PC-3 (cell line): ENCODE results near the gene SLC43A1. TPM values are rescaled to one million over a fixed set of nuclear protein-coding genes. Genes with fewer than 3 reads are reported as not detected.
A peak's percentile ranks its signal among the peaks of the same experiment; 100 is the strongest.

Source experiments
- ATAC-seq: fragments of 200-7000 bp; cut with Tn5 transposase; 2 replicates; pipeline ENCODE4 v1.9.1; 2020; ENCODE audit warnings: mild to moderate bottlenecking, moderate library complexity
- BruUV-seq: library from RNA; stranded (reverse); fragments of 400-500 nt; replicated peaks from 2 replicates; lab custom pipeline; 2021; lab: Mats Ljungman, UMichigan
- CTCF ChIA-PET: fragments of 300-600 bp; sonication (Branson Sonifier 250); formaldehyde crosslinking; loops from one replicate; lab custom pipeline; 2022; ENCODE audit warnings: antibody characterized with exemption; lab: Charles Lee
- POLR2A ChIA-PET: fragments of 300-600 bp; sonication (Branson Sonifier 250); formaldehyde crosslinking; loops from one replicate; lab custom pipeline; 2022; ENCODE audit warnings: antibody characterized with exemption; ENCODE audit not compliant: unreplicated experiment; lab: Charles Lee
- DNase-seq: peaks from one replicate; pipeline ENCODE4 v3.0.0-alpha.2; 2015
- H2AFZ ChIP-seq: fragments of 300-600 bp; sonication (generic); 2 replicates; pipeline ENCODE4 v1.6.0; 2016; ENCODE audit warnings: antibody characterized with exemption, low read length
- H3F3A ChIP-seq: fragments of 300-600 bp; sonication (generic); one replicate; pipeline ENCODE4 v1.6.0; 2017; ENCODE audit warnings: antibody characterized with exemption, low read length, control low read depth, mild to moderate bottlenecking; ENCODE audit not compliant: unreplicated experiment
- H3K27ac ChIP-seq: fragments of 300-600 bp; sonication (generic); 2 replicates; pipeline ENCODE4 v1.5.1; 2016; ENCODE audit warnings: mild to moderate bottlenecking, low read length
- H3K27me3 ChIP-seq: fragments of 300-600 bp; sonication (generic); 2 replicates; pipeline ENCODE4 v1.6.1; 2016; ENCODE audit warnings: low read length, mixed read lengths
- H3K36me3 ChIP-seq: fragments of 300-600 bp; sonication (generic); 2 replicates; pipeline ENCODE4 v1.6.1; 2016; ENCODE audit warnings: low read depth, mixed run types, low read length, mixed read lengths
- H3K4me1 ChIP-seq: fragments of 300-600 bp; sonication (generic); 2 replicates; pipeline ENCODE4 v1.5.1; 2016; ENCODE audit warnings: low read length; ENCODE audit not compliant: insufficient read depth
- H3K4me2 ChIP-seq: fragments of 300-600 bp; sonication (generic); 2 replicates; pipeline ENCODE4 v1.6.0; 2016; ENCODE audit warnings: low read length
- H3K4me3 ChIP-seq: fragments of 300-600 bp; sonication (generic); 2 replicates; pipeline ENCODE4 v1.5.1; 2016; ENCODE audit warnings: mild to moderate bottlenecking, low read length, mixed read lengths
- H3K79me2 ChIP-seq: fragments of 300-600 bp; sonication (generic); 2 replicates; pipeline ENCODE4 v1.6.1; 2017; ENCODE audit warnings: low read length, mixed read lengths
- H3K9ac ChIP-seq: fragments of 300-600 bp; sonication (generic); 2 replicates; pipeline ENCODE4 v1.6.0; 2016; ENCODE audit warnings: mild to moderate bottlenecking, low read length
- H3K9me2 ChIP-seq: fragments of 300-600 bp; sonication (generic); replicated peaks from 2 replicates; pipeline ENCODE4 v1.6.1; 2016; ENCODE audit warnings: mixed run types, low read length, mixed read lengths
- H3K9me3 ChIP-seq: fragments of 300-600 bp; sonication (generic); 2 replicates; pipeline ENCODE4 v1.6.1; 2016; ENCODE audit warnings: low read length, mixed read lengths
- H4K20me1 ChIP-seq: fragments of 300-600 bp; sonication (generic); 2 replicates; pipeline ENCODE4 v1.6.1; 2016; ENCODE audit warnings: low read length, mixed read lengths
- CTCF ChIP-seq: fragments of 300-600 bp; sonication (generic); conservative IDR thresholded peaks from 2 replicates; pipeline ENCODE4 v1.5.1; 2017; ENCODE audit warnings: antibody characterized with exemption, low read depth, mild to moderate bottlenecking, low read length
- EZH2 ChIP-seq: fragments of 300-600 bp; sonication (generic); IDR thresholded peaks from one replicate; pipeline ENCODE4 v1.6.1; 2017; ENCODE audit warnings: antibody characterized with exemption, mild to moderate bottlenecking, low read length; ENCODE audit not compliant: unreplicated experiment
- EZH2phosphoT487 ChIP-seq: fragments of 300-600 bp; sonication (generic); IDR thresholded peaks from 2 replicates; pipeline ENCODE4 v1.6.1; 2018; ENCODE audit warnings: mild to moderate bottlenecking, antibody characterized with exemption, low read length, borderline replicate concordance
- intact Hi-C: fragments of 100-400 bp; cut with micrococcal nuclease; formaldehyde crosslinking; loops from 2 replicates; pipeline ENCODE4 v1.9.0; 2023
- total RNA-seq: library from RNA; depleted of rRNA; stranded (reverse); fragments of >200 nt; gene quantifications from 2 replicates; pipeline ENCODE4 v1.2.3, GENCODE V29; 2014

SLC43A1 gene
- total RNA-seq, 1 experiment from 2014 or later: 12.4 TPM

- no peaks in the 10 kb centered on the region for H3K9me3 ChIP-seq
- no peaks in the 10 kb centered on the region for H4K20me1 ChIP-seq
- intact Hi-C loops: no loop called here
- H3K4me2 ChIP-seq: no peak overlapping the region
- H3K9me2 ChIP-seq: no peaks in the 10 kb centered on the region
- H3K79me2 ChIP-seq: no peaks in the 10 kb centered on the region
- H3K27me3 ChIP-seq: no peaks in the 10 kb centered on the region
- POLR2A ChIA-PET: no interaction called here
- CTCF ChIA-PET: no interaction called here
- no peaks in the 10 kb centered on the region for H3K36me3 ChIP-seq
- H2AFZ ChIP-seq: no peak overlapping the region
- H3K4me1 ChIP-seq: no peaks in the 10 kb centered on the region
- H3K9ac ChIP-seq: no peak overlapping the region
- BruUV-seq: no TSS peak
- ATAC-seq (no peak), DNase-seq (no peak)
- TF ChIP-seq CTCF: no peak
- no peak for TF ChIP-seq EZH2phosphoT487
- TF ChIP-seq EZH2: no peak
- H3F3A ChIP-seq: no peaks in the 10 kb centered on the region
- H3K27ac ChIP-seq: no peak overlapping the region
- H3K4me3 ChIP-seq: no peak overlapping the region
These were observed 37.0 kb upstream of the SLC43A1 start for GRCh38 chr11:57552479-57552878.

GRCh38 chr11:57551941-57552340, 36.4 kb upstream of the SLC43A1 start:
- BruUV-seq: TSS peak; percentile 64
- intact Hi-C loops: no loop called here

GRCh38 chr11:57549983-57550382, 34.5 kb upstream of the SLC43A1 start:
- DNase-seq: no peak
- Histone ChIP-seq H3K4me3 (no peak overlapping the region), H2AFZ (no peak overlapping the region), H3K9me2 (no peaks in the 10 kb centered on the region), H3K9ac (no peak overlapping the region), H3K27ac (no peak overlapping the region), H4K20me1 (no peaks in the 10 kb centered on the region), H3K9me3 (no peaks in the 10 kb centered on the region), H3K4me2 (no peak overlapping the region), H3F3A (no peaks in the 10 kb centered on the region), H3K36me3 (no peaks in the 10 kb centered on the region), H3K79me2 (no peaks in the 10 kb centered on the region), H3K4me1 (no peaks in the 10 kb centered on the region), H3K27me3 (no peaks in the 10 kb centered on the region)
- ChIA-PET CTCF (no interaction called here), POLR2A (no interaction called here)
- intact Hi-C loops: no loop called here
- TF ChIP-seq EZH2phosphoT487: no peak
- no peak for TF ChIP-seq CTCF
- no peak for TF ChIP-seq EZH2
- no peak for ATAC-seq
- no TSS peak for BruUV-seq

More at GRCh38 chr11:57551941-57552340, 36.4 kb upstream of the SLC43A1 start:
- ChIA-PET CTCF (no interaction called here), POLR2A (no interaction called here)
- H3K4me3 ChIP-seq: no peak overlapping the region
- H3K27ac ChIP-seq: no peak overlapping the region
- H3K36me3 ChIP-seq: no peaks in the 10 kb centered on the region
- no peaks in the 10 kb centered on the region for H3K9me3 ChIP-seq
- no peaks in the 10 kb centered on the region for H3K27me3 ChIP-seq
- H4K20me1 ChIP-seq: no peaks in the 10 kb centered on the region
- DNase-seq (no peak), ATAC-seq (no peak)
- no peak for TF ChIP-seq EZH2phosphoT487
- TF ChIP-seq EZH2: no peak
- TF ChIP-seq CTCF: no peak
- no peak overlapping the region for H3K4me2 ChIP-seq
- H3K9me2 ChIP-seq: no peaks in the 10 kb centered on the region
- H3K4me1 ChIP-seq: no peaks in the 10 kb centered on the region
- H2AFZ ChIP-seq: no peak overlapping the region
- H3K79me2 ChIP-seq: no peaks in the 10 kb centered on the region
- no peak overlapping the region for H3K9ac ChIP-seq
- H3F3A ChIP-seq: no peaks in the 10 kb centered on the region
